ENCODE measurements around the gene MRI1.
A peak's percentile ranks its signal among the peaks of the same experiment; 100 is the strongest.

Gene MRI1

GRCh38 chr19:13727798-13728197 lies 36.5 kb upstream of the MRI1 start:
- H3K36me3 ChIP-seq: no peaks in the 10 kb centered on the region
- TF ChIP-seq, protein P1, sequence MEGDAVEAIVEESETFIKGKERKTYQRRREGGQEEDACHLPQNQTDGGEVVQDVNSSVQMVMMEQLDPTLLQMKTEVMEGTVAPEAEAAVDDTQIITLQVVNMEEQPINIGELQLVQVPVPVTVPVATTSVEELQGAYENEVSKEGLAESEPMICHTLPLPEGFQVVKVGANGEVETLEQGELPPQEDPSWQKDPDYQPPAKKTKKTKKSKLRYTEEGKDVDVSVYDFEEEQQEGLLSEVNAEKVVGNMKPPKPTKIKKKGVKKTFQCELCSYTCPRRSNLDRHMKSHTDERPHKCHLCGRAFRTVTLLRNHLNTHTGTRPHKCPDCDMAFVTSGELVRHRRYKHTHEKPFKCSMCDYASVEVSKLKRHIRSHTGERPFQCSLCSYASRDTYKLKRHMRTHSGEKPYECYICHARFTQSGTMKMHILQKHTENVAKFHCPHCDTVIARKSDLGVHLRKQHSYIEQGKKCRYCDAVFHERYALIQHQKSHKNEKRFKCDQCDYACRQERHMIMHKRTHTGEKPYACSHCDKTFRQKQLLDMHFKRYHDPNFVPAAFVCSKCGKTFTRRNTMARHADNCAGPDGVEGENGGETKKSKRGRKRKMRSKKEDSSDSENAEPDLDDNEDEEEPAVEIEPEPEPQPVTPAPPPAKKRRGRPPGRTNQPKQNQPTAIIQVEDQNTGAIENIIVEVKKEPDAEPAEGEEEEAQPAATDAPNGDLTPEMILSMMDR (IDR thresholded peaks at IDR 0.05; ENCODE audit: low read depth, low read length): no peak
- H3K4me1 ChIP-seq: no peaks in the 10 kb centered on the region
- H3K27me3 ChIP-seq: no peaks in the 10 kb centered on the region
- H3K4me3 ChIP-seq (ENCODE audit: low read depth, low read length): no peak overlapping the region
- H3K9me3 ChIP-seq: no peaks in the 10 kb centered on the region
- DNase-seq: no peak

- Histone ChIP-seq H3K9me3 (no peaks in the 10 kb centered on the region), H3K4me1 (no peaks in the 10 kb centered on the region), H3K4me3 (ENCODE audit: low read depth, low read length) (no peak overlapping the region), H3K36me3 (no peaks in the 10 kb centered on the region), H3K27me3 (no peaks in the 10 kb centered on the region)
- no peak for DNase-seq
- TF ChIP-seq, protein P1 (IDR thresholded peaks at IDR 0.05; ENCODE audit: low read depth, low read length): no peak
Observed at GRCh38 chr19:13729859-13730258, 34.5 kb upstream of the MRI1 start.

DNA sequence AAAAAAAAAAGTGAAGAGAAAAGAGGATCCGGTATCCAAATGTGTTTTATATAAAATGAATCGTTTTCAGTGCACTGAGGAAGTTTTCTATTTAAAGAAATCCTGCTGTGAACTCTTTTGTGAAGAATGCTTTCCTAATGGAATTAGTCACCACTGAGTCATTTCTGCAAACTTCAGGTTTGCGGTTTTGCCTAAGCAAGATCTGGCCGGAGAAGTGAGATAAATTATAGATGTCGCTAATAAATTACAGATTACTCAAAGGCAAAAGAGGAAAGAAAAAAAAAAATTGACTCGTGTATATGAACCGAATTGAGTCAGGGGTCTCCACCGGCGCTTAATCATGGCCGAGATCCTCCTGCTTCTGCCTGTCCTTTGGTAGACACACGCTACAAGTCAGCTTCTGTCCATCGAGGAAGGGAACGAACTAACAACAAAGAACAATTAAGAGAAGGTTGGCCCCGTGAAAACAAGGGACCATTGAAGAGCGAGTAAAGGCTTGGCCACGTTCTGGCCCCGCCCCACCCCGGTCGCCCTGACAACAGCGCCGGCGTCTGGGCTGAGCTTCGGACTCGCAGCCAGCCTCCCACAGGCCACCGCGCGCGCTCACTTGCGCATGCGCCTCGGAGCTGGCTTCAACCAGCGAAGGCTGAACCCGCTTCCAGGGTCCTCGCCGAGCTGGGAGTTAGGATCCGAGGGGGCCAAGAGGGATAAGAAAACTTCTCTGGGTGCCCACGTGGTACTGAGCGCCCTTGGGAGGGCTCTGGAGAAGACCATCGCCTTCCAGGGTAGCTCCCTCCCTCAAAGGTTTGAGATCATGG lies 33.0 kb upstream of the MRI1 start:
- H3K4me3 ChIP-seq (ENCODE audit: low read depth, low read length): peak overlapping the region; percentile 66
- no peaks in the 10 kb centered on the region for H3K36me3 ChIP-seq
- peak; percentile 98 for DNase-seq
- no peaks in the 10 kb centered on the region for H3K27me3 ChIP-seq
- no peaks in the 10 kb centered on the region for H3K4me1 ChIP-seq
- no peaks in the 10 kb centered on the region for H3K9me3 ChIP-seq
- TF ChIP-seq, protein P1 (IDR thresholded peaks at IDR 0.05; ENCODE audit: low read depth, low read length): no peak

DNA sequence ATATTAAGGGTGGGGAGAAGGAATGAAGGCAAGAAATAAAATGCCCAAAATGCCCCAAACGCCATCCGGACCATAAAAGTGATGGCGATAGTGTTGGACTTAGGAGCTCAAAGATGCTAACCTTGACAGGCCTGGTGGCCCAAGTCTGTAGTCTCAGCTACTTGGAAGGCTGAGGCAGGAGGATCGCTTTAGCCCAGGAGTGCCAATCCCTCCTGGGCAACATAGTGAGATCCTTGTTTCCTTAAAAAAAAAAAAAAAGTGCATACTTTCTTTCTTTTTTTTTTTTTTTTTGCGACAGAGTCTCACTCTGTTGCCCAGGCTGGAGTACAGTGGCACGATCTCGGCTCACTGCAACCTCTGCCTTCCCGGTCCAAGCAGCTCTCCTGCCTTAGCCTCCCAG lies 32.0 kb upstream of the MRI1 start:
- H3K4me1 ChIP-seq: no peaks in the 10 kb centered on the region
- TF ChIP-seq, protein P1 (IDR thresholded peaks at IDR 0.05; ENCODE audit: low read depth, low read length): no peak
- H3K27me3 ChIP-seq: no peaks in the 10 kb centered on the region
- H3K36me3 ChIP-seq: no peaks in the 10 kb centered on the region
- no peak for DNase-seq
- H3K9me3 ChIP-seq: no peaks in the 10 kb centered on the region
- H3K4me3 ChIP-seq (ENCODE audit: low read depth, low read length): peak overlapping the region; percentile 66

GRCh38 chr19:13734751-13735150 lies 29.6 kb upstream of the MRI1 start:
- TF ChIP-seq, protein P1 (IDR thresholded peaks at IDR 0.05; ENCODE audit: low read depth, low read length): no peak
- Histone ChIP-seq H3K4me1 (no peaks in the 10 kb centered on the region), H3K27me3 (no peaks in the 10 kb centered on the region), H3K9me3 (no peaks in the 10 kb centered on the region), H3K36me3 (no peaks in the 10 kb centered on the region), H3K4me3 (ENCODE audit: low read depth, low read length) (no peak overlapping the region)
- DNase-seq: no peak

GRCh38 chr19:13738073-13738472 lies 26.2 kb upstream of the MRI1 start:
- TF ChIP-seq, protein P1 (IDR thresholded peaks at IDR 0.05; ENCODE audit: low read depth, low read length): no peak

More at GRCh38 chr19:13738073-13738472, 26.2 kb upstream of the MRI1 start:
- Histone ChIP-seq H3K4me1 (no peaks in the 10 kb centered on the region), H3K27me3 (no peaks in the 10 kb centered on the region), H3K9me3 (no peaks in the 10 kb centered on the region), H3K4me3 (ENCODE audit: low read depth, low read length) (no peak overlapping the region), H3K36me3 (no peaks in the 10 kb centered on the region)
- DNase-seq: no peak

Data from BE2C (cell line).